Ovary (tissue), 3 donors: ENCODE measurements around the gene AP2B1.

Experiments used
- POLR2A ChIP-seq: fragments of 450-650 bp; IDR thresholded peaks from one replicate; pipeline ENCODE4 v1.6.1; 2017; ENCODE audit warnings: antibody characterized with exemption, mild to moderate bottlenecking, moderate library complexity
- TF ChIP-seq, protein P1 (sequence below), 3 donors: fragments of 450-650 bp in 2 of 3; fragments of 200-600 bp in 1 of 3; IDR thresholded peaks; one replicate each; pipeline versions ENCODE4 v1.5.1 to v1.8.0; 2016 to 2022; ENCODE audit warnings: antibody characterized with exemption in 3 of 3, mild to moderate bottlenecking in 1 of 3
- donor health status: DM: no; HTN: no; CAD: no.

DNA sequence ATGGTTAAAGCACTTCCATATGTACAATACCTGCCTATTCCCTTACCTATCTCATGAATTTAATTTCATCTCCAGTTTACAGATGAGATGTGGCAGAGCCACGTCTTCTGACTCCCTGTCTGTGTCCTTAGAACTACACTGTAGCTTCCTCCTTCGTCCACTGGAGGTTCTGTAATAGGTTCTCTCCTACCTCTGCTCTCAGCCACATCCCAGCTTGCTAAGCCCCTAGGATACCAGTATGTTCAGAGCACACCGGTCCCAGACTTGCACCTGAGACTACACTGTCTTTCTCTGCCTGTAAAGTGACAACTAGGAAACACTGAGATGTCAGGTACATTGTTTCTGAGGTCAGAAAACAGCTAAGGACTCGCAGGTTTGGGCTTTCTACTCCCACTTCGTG, 140.5 kb downstream of the AP2B1 start:
- TF ChIP-seq, protein P1, sequence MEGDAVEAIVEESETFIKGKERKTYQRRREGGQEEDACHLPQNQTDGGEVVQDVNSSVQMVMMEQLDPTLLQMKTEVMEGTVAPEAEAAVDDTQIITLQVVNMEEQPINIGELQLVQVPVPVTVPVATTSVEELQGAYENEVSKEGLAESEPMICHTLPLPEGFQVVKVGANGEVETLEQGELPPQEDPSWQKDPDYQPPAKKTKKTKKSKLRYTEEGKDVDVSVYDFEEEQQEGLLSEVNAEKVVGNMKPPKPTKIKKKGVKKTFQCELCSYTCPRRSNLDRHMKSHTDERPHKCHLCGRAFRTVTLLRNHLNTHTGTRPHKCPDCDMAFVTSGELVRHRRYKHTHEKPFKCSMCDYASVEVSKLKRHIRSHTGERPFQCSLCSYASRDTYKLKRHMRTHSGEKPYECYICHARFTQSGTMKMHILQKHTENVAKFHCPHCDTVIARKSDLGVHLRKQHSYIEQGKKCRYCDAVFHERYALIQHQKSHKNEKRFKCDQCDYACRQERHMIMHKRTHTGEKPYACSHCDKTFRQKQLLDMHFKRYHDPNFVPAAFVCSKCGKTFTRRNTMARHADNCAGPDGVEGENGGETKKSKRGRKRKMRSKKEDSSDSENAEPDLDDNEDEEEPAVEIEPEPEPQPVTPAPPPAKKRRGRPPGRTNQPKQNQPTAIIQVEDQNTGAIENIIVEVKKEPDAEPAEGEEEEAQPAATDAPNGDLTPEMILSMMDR (IDR thresholded peaks at IDR 0.05), result no peak
- TF ChIP-seq POLR2A, result no peak
